Lower leg skin (tissue), 3 donors: Measurements from ENCODE around the gene AK8.

Experiments used
- POLR2A ChIP-seq, 2 donors: fragments of 450-650 bp; IDR thresholded peaks; one replicate each; pipeline ENCODE4 v1.6.1; 2016 to 2017; ENCODE audit warnings: antibody characterized with exemption in 2 of 2, mild to moderate bottlenecking in 1 of 2, moderate library complexity in 1 of 2
- TF ChIP-seq, protein P1 (sequence below), 3 donors: fragments of 450-650 bp; IDR thresholded peaks; one replicate each; pipeline ENCODE4 v1.5.1; 2016; ENCODE audit warnings: antibody characterized with exemption in 3 of 3, mild to moderate bottlenecking in 3 of 3, moderate library complexity in 2 of 3

DNA sequence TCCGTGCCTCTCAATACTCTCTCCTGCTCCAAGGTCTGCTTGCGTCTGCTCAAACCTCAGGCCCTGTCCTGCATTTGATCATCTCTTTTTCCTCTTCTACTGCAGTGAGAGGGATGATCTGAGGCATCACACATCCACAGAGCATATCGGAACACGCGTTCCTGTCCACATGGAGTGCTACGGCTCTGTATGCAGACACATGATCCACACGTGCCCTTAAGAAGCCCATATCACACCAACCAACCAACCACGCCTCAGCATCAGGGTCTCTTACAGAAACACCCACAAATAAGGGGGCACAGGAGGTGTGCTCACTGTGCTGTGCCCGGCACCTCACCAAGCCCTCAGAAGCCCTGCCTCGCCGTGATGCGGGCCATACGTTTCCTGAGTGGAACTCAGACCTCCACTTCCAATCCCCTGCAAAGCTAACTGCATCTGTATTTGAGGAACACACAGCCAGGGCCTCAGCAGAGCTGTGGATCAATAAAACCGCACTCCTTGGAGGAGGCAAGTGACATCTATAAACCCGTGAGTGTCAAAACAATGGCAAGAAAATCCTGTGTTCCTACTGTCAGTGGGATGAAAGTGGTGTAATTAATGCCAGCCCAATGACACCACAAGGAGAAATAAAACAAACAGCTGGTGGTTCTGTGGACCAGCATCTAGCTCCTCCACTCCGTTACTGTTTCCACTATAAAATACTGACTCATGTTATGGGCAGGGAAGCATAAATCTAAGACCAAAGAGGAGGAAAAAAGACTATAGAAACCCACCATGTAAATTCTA lies 40.4 kb downstream of the AK8 start:
- TF ChIP-seq POLR2A (IDR thresholded peaks at IDR 0.05), result no peak
- TF ChIP-seq, protein P1, sequence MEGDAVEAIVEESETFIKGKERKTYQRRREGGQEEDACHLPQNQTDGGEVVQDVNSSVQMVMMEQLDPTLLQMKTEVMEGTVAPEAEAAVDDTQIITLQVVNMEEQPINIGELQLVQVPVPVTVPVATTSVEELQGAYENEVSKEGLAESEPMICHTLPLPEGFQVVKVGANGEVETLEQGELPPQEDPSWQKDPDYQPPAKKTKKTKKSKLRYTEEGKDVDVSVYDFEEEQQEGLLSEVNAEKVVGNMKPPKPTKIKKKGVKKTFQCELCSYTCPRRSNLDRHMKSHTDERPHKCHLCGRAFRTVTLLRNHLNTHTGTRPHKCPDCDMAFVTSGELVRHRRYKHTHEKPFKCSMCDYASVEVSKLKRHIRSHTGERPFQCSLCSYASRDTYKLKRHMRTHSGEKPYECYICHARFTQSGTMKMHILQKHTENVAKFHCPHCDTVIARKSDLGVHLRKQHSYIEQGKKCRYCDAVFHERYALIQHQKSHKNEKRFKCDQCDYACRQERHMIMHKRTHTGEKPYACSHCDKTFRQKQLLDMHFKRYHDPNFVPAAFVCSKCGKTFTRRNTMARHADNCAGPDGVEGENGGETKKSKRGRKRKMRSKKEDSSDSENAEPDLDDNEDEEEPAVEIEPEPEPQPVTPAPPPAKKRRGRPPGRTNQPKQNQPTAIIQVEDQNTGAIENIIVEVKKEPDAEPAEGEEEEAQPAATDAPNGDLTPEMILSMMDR (IDR thresholded peaks at IDR 0.05), result no peak
